Activated CD8-positive, alpha-beta memory T cell treated with anti-CD3 and anti-CD28 coated beads, Interleukin-2, amount 10 ng/mL, durations not matched to agents 7 days and 5 days (primary cell): ENCODE data around the gene PTCH2. TPM values are rescaled to one million over a fixed set of nuclear protein-coding genes. Genes with fewer than 3 reads are reported as not detected.
"Not testable (repeated sequence)": the region's sequence is repeated elsewhere in the genome, so short reads cannot be mapped to it uniquely, and the experiment has no call there.

ENCODE experiments used
- ATAC-seq: fragments of 150-1000 bp; cut with Tn5 transposase; one replicate; pipeline ENCODE4 v1.10.0; 2021; ENCODE audit warnings: moderate library complexity
- CTCF ChIA-PET: fragments of 350-600 bp; sonication (Branson Sonifier 250); formaldehyde crosslinking; loops from one replicate; lab custom pipeline; 2021; ENCODE audit warnings: antibody characterized with exemption; lab: Charles Lee
- DNase-seq: peaks from one replicate; pipeline ENCODE4 v3.0.0-alpha.2; 2020
- H3K27ac Mint-ChIP-seq: one replicate; pipeline ENCODE4 v1.8.0; 2021; ENCODE audit warnings: mild to moderate bottlenecking, mixed read lengths
- H3K27me3 Mint-ChIP-seq: one replicate; pipeline ENCODE4 v1.8.0; 2021; ENCODE audit warnings: mixed read lengths
- H3K36me3 Mint-ChIP-seq: one replicate; pipeline ENCODE4 v1.8.0; 2021; ENCODE audit warnings: mild to moderate bottlenecking, mixed read lengths
- H3K4me1 Mint-ChIP-seq: one replicate; pipeline ENCODE4 v1.8.0; 2021; ENCODE audit warnings: mixed read lengths
- H3K4me3 Mint-ChIP-seq: one replicate; pipeline ENCODE4 v1.8.0; 2021; ENCODE audit warnings: mild to moderate bottlenecking, moderate library complexity, mixed read lengths
- H3K9me3 Mint-ChIP-seq: one replicate; pipeline ENCODE4 v1.8.0; 2022; ENCODE audit warnings: low read depth, mixed read lengths
- total RNA-seq, 2 experiments: library from RNA; stranded (reverse); gene quantifications; one replicate each; pipeline ENCODE4 v1.2.3, GENCODE V29; 2021

Gene PTCH2
- total RNA-seq, 2 experiments from 2014 or later, result 0.82 to 3.6 TPM

DNA sequence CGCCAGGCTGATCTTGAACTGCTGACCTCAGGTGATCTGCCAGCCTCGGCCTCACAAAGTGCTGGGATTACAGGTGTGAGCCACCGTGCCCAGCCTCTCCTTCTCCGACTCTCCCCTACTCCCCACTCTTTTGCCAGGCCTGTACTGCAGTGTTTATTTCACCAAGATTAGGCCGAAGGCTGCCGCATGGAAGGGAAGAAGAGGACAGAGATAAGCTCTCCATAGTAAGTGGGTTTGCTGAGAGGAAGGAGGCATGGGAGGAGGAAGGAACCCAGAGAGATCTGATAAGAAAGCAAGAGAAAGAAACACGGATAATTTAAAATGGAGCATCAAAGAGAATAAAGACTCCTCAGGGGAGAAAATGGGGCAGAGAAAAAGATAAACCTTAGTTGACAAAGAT is 8.7 kb downstream of the PTCH2 start:
- CTCF ChIA-PET, result interaction anchor here (1.5 to 4.4 kb wide), 3 partner anchors 13 to 177 kb away, joined by 3 to 28 read pairs (median 19); partner anchors contain the start of genes HECTD3 and UROD
- Mint-ChIP-seq H3K27ac (no peak overlapping the region), H3K4me1 (peaks cover 9% of the 10 kb centered on the region), H3K4me3 (no peak overlapping the region), H3K36me3 (no peaks in the 10 kb centered on the region), H3K27me3 (no peaks in the 10 kb centered on the region), H3K9me3 (no peaks in the 10 kb centered on the region)
- DNase-seq (no peak), ATAC-seq (no peak)

- H3K9me3 Mint-ChIP-seq, result no peaks in the 10 kb centered on the region
These were observed 10.9 kb downstream of the PTCH2 start for GRCh38 chr1:44832056-44832705.

DNA sequence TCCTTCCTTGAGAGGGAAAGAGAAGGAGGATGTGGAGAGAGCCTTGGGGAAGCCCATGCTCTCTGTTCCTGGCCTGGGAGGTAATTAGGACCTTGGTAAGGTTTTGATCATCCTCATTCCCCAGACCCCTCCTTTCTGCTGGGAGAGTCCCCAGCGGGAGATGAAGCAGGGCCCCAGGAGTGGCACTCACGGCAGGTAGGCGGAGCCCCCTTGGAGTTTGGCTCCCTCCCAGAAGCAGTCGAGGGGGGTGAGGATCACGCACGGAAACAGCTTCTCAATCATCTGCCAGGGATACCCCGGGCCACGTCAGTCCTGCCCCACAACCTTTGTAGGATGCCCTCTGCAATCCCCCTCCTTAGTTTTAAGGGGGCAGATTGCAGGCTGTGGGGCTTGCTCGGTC is 11.5 kb downstream of the PTCH2 start:
- H3K9me3 Mint-ChIP-seq, result no peaks in the 10 kb centered on the region
- DNase-seq (no peak), ATAC-seq (no peak)
- no peaks in the 10 kb centered on the region for H3K27me3 Mint-ChIP-seq
- peaks cover 7% of the 10 kb centered on the region for H3K4me1 Mint-ChIP-seq
- CTCF ChIA-PET, result interaction anchor here (1.9 kb wide), 2 partner anchors 31 to 179 kb away, joined by 6 to 7 read pairs; partner anchors contain the start of genes HECTD3 and PLK3
- H3K36me3 Mint-ChIP-seq, result no peaks in the 10 kb centered on the region
- H3K27ac Mint-ChIP-seq, result no peak overlapping the region
- H3K4me3 Mint-ChIP-seq, result no peak overlapping the region

More at GRCh38 chr1:44832056-44832705, 10.9 kb downstream of the PTCH2 start:
- Mint-ChIP-seq H3K4me3 (no peak overlapping the region), H3K36me3 (no peaks in the 10 kb centered on the region), H3K27ac (no peak overlapping the region), H3K4me1 (peaks cover 9% of the 10 kb centered on the region), H3K27me3 (no peaks in the 10 kb centered on the region)
- DNase-seq (no peak), ATAC-seq (no peak)
- CTCF ChIA-PET, result interaction anchor here (0.6 to 1.9 kb wide), 2 partner anchors 80 to 179 kb away, joined by 3 to 6 read pairs; partner anchors contain the start of gene HECTD3

GRCh38 chr1:44830900-44831304 is 12.2 kb downstream of the PTCH2 start:
- ATAC-seq, result no peak
- Mint-ChIP-seq H3K4me3 (no peak overlapping the region), H3K27ac (no peak overlapping the region), H3K4me1 (peaks cover 4% of the 10 kb centered on the region), H3K27me3 (no peaks in the 10 kb centered on the region), H3K9me3 (no peaks in the 10 kb centered on the region), H3K36me3 (no peaks in the 10 kb centered on the region)
- CTCF ChIA-PET, result interaction anchor here (1.9 kb wide), 2 partner anchors 31 to 180 kb away, joined by 6 to 7 read pairs; partner anchors contain the start of genes HECTD3 and PLK3
- no peak for DNase-seq

DNA sequence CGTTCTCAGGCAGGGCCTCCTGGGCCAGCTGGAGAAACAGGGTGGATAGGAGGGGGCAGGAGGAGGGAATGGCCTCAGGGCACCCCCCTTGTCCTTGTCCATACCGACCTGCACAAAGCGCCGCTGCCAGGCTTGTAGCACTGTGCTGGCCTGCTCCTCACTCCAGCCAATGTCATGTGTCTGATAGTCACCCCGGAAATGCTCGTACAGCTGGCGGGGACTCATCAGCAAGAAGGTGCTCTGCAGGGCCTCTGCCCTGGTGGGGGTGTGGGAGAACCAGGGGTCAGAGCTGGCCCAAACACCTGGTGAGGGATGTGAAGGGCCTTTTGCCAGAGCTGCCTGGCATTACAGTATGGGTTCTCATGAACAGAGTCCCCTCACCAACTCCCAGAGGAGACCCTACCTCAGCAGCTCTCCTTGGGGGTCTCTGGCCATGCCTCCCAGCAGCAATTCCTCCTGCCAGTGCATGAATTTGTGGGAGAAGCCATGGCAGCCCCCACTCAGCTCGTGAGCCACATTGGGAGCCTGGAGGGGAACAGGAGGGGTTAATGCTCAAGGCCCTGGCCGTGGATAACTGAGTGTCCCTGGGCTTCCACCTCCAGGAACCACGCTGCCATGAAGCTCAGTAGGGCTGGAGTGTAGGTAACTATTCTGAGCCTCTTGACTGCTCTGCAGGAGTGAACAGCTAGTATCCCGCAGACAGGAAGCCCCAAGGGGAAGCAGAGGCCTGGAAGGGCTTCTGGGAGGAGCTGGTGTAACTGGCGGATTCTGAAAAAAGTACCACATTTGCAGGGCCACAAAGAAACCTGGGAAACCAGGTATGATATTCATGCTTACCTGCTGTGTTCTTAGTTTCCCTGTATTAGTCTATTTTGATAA is 13.3 kb downstream of the PTCH2 start:
- Mint-ChIP-seq H3K27ac (no peak overlapping the region), H3K9me3 (no peaks in the 10 kb centered on the region), H3K4me3 (no peak overlapping the region), H3K36me3 (no peaks in the 10 kb centered on the region), H3K4me1 (no peaks in the 10 kb centered on the region), H3K27me3 (no peaks in the 10 kb centered on the region)
- DNase-seq, result no peak
- ATAC-seq, result no peak
- CTCF ChIA-PET, result interaction anchor here (1.4 to 1.9 kb wide), 2 partner anchors 13 to 29 kb away, joined by 3 to 7 read pairs; partner anchors contain the start of genes PLK3 and PTCH2

GRCh38 chr1:44828841-44829440 is 14.1 kb downstream of the PTCH2 start:
- H3K27me3 Mint-ChIP-seq, result no peaks in the 10 kb centered on the region
- DNase-seq (no peak), ATAC-seq (no peak)
- CTCF ChIA-PET, result interaction anchor here (1.4 kb wide), 1 partner anchor 14 kb away, joined by 3 read pairs; the partner anchor contains the start of gene PTCH2
- no peaks in the 10 kb centered on the region for H3K9me3 Mint-ChIP-seq
- no peaks in the 10 kb centered on the region for H3K36me3 Mint-ChIP-seq
- H3K4me3 Mint-ChIP-seq, result no peak overlapping the region
- no peak overlapping the region for H3K27ac Mint-ChIP-seq
- H3K4me1 Mint-ChIP-seq, result no peaks in the 10 kb centered on the region

DNA sequence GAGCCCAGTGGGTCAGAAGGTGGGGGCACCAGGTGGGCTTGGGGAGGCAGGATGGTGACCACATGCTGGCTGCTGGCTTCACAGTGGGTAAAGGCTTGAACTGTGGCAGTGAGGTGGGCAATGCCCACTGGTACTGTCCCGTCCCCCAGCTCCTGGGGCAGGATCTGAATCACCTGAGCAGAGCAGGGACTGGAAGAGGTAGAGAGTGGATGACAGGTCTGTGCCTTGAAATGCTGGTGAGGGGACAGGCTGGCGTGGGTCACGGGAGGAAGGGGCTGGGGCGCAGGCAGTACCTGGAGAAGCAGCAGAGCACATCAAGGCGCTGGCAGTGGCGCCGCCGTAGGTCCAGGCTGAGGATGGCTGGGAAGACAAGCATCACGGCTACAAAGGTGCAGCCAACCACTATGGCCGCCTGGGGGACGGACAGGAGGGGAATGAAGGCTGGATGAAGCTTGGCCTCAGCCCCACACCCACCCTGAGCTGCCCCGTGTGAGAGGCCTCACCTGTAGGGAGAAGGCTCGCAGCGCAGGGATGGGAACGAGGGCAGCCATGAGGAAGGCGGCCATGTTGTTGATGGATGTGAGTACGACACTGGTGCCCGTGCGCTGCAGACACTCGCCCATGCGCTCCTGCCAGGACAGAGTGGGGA is 14.9 kb downstream of the PTCH2 start:
- no peaks in the 10 kb centered on the region for H3K9me3 Mint-ChIP-seq
- H3K27me3 Mint-ChIP-seq, result no peaks in the 10 kb centered on the region
- CTCF ChIA-PET, result interaction anchor here (1.2 kb wide), 1 partner anchor 8 kb away, joined by 3 read pairs; no protein-coding TSS in a partner anchor
- no peak for DNase-seq
- no peaks in the 10 kb centered on the region for H3K4me1 Mint-ChIP-seq
- no peak overlapping the region for H3K4me3 Mint-ChIP-seq
- H3K27ac Mint-ChIP-seq, result no peak overlapping the region
- ATAC-seq, result no peak
- H3K36me3 Mint-ChIP-seq, result no peaks in the 10 kb centered on the region

GRCh38 chr1:44827197-44828002 is 15.7 kb downstream of the PTCH2 start:
- H3K9me3 Mint-ChIP-seq, result no peaks in the 10 kb centered on the region

GRCh38 chr1:44826375-44827196 is 16.5 kb downstream of the PTCH2 start:
- no peaks in the 10 kb centered on the region for H3K9me3 Mint-ChIP-seq
- H3K4me1 Mint-ChIP-seq, result peaks cover 6% of the 10 kb centered on the region
- H3K36me3 Mint-ChIP-seq, result no peaks in the 10 kb centered on the region
- CTCF ChIA-PET, result interaction anchor here (1.0 to 1.9 kb wide), 4 partner anchors 10 to 95 kb away, joined by 3 to 7 read pairs (median 4); partner anchors contain the start of gene RNU5D-1
- DNase-seq (no peak), ATAC-seq (no peak)
- no peak overlapping the region for H3K4me3 Mint-ChIP-seq
- H3K27me3 Mint-ChIP-seq, result no peaks in the 10 kb centered on the region
- H3K27ac Mint-ChIP-seq, result no peak overlapping the region

More at GRCh38 chr1:44827197-44828002, 15.7 kb downstream of the PTCH2 start:
- DNase-seq, result no peak
- Mint-ChIP-seq H3K4me1 (peaks cover 5% of the 10 kb centered on the region), H3K4me3 (no peak overlapping the region), H3K36me3 (no peaks in the 10 kb centered on the region), H3K27ac (no peak overlapping the region), H3K27me3 (no peaks in the 10 kb centered on the region)
- ATAC-seq, result no peak
- CTCF ChIA-PET, result interaction anchor here (1.0 to 1.9 kb wide), 3 partner anchors 8 to 96 kb away, joined by 3 to 4 read pairs (median 3); partner anchors contain the start of gene RNU5D-1

GRCh38 chr1:44824392-44824791 is 18.7 kb downstream of the PTCH2 start:
- H3K9me3 Mint-ChIP-seq, CTCF ChIA-PET, ATAC-seq, DNase-seq, H3K36me3 Mint-ChIP-seq, H3K27me3 Mint-ChIP-seq, H3K27ac Mint-ChIP-seq, H3K4me3 Mint-ChIP-seq: not testable (repeated sequence)
- peaks cover 22% of the 10 kb centered on the region for H3K4me1 Mint-ChIP-seq

- no peak overlapping the region for H3K4me3 Mint-ChIP-seq
- H3K4me1 Mint-ChIP-seq, result peaks cover 32% of the 10 kb centered on the region
- CTCF ChIA-PET, result interaction anchor here (0.7 to 6.3 kb wide), 5 partner anchors 13 to 105 kb away, joined by 3 to 56 read pairs (median 11); partner anchors contain the start of genes BTBD19, DYNLT4, PLK3 and RNU5D-1
- no peak overlapping the region for H3K27ac Mint-ChIP-seq
- ATAC-seq (no peak), DNase-seq (no peak)
- H3K27me3 Mint-ChIP-seq, result no peaks in the 10 kb centered on the region
- no peaks in the 10 kb centered on the region for H3K9me3 Mint-ChIP-seq
- no peaks in the 10 kb centered on the region for H3K36me3 Mint-ChIP-seq
These were observed 20.0 kb downstream of the PTCH2 start for GRCh38 chr1:44822981-44823451.
